Upper lobe of left lung (tissue), 6 donors: Measurements from ENCODE around the gene TMA7B. TPM values are rescaled to one million over a fixed set of nuclear protein-coding genes. Genes with fewer than 3 reads are reported as not detected.

ENCODE experiments used
- ATAC-seq, 2 donors: fragments of 200-7000 bp; cut with Tn5 transposase; one replicate each; pipeline ENCODE4 v1.9.1; 2022; ENCODE audit warnings: mild to moderate bottlenecking in 2 of 2, moderate library complexity in 2 of 2; ENCODE audit not compliant: low FRiP score in 2 of 2
- DNase-seq, 2 donors: peaks; one replicate each; pipeline ENCODE4 v3.0.0-alpha.2; 2019 to 2020
- H3K27ac ChIP-seq, 4 donors: fragments of 200-600 bp; sonication (generic); one replicate each; pipeline ENCODE4 v1.5.1; 2016 to 2019
- H3K27me3 ChIP-seq, 4 donors: fragments of 200-600 bp; sonication (generic); one replicate each; pipeline ENCODE4 v1.5.1; 2017 to 2019
- H3K36me3 ChIP-seq, 4 donors: fragments of 200-600 bp; sonication (generic); one replicate each; pipeline ENCODE4 v1.5.1; 2016 to 2019
- H3K4me1 ChIP-seq, 4 donors: fragments of 200-600 bp; sonication (generic); one replicate each; pipeline ENCODE4 v1.5.1; 2018 to 2019
- H3K4me3 ChIP-seq, 4 donors: fragments of 200-600 bp; sonication (generic); one replicate each; pipeline ENCODE4 v1.5.1; 2017 to 2019; ENCODE audit warnings: mild to moderate bottlenecking in 2 of 4, moderate library complexity in 1 of 4
- H3K9me3 ChIP-seq, 4 donors: fragments of 200-600 bp; sonication (generic); one replicate each; pipeline ENCODE4 v1.5.1; 2018 to 2019
- CTCF ChIP-seq, 6 experiments: fragments of 450-650 bp in 4 of 6; fragments of 200-600 bp in 2 of 6; sonication (generic) in 2 of 6; IDR thresholded peaks; one replicate each; pipeline ENCODE4 v1.5.1; 2016 to 2019; ENCODE audit warnings: antibody characterized with exemption in 6 of 6
- EP300 ChIP-seq, 4 donors: sonication (generic); formaldehyde crosslinking; IDR thresholded peaks; one replicate each; pipeline ENCODE4 v1.5.1; 2017; ENCODE audit warnings: antibody characterized with exemption in 4 of 4, control low read depth in 2 of 4
- POLR2A ChIP-seq, 4 donors: fragments of 450-650 bp; IDR thresholded peaks; one replicate each; pipeline ENCODE4 v1.5.1; 2016 to 2017; ENCODE audit warnings: antibody characterized with exemption in 4 of 4, mild to moderate bottlenecking in 2 of 4
- POLR2AphosphoS5 ChIP-seq, 2 donors: sonication (generic); formaldehyde crosslinking; IDR thresholded peaks; one replicate each; pipeline ENCODE4 v1.5.1; 2017; ENCODE audit warnings: antibody characterized with exemption in 2 of 2
- WGBS, 2 donors: methylation state at CpG; one replicate each; pipeline ENCODE4 v1.1.5; 2017 to 2018; 5-methylcytosine and 5-hydroxymethylcytosine counted together
- total RNA-seq, 6 donors: library from RNA; depleted of rRNA in 4 of 6; stranded (reverse); fragments of >200 nt in 4 of 6; gene quantifications; one replicate each; pipeline versions ENCODE4 v1.1.0 to v1.2.1, GENCODE V29; 2016 to 2021
- donor health status: DM: no; HTN: no; CAD: no; lungs with moderate emphysema.
- donor health status: DM: no; HTN: yes; CAD: no; lungs with severe emphysema.

Gene TMA7B
- total RNA-seq, 6 donors from 2014 or later = 0.24 to 2.3 (median 0.76) TPM; not detected in 1

- H3K4me1 ChIP-seq = peaks cover 0 to 9% (median 8%) of the 10 kb centered on the region in 4 donors
- no peaks in the 10 kb centered on the region for H3K9me3 ChIP-seq
- H3K27ac ChIP-seq = no peak overlapping the region
- no peaks in the 10 kb centered on the region for H3K36me3 ChIP-seq
- DNase-seq (no peak), ATAC-seq (no peak)
- TF ChIP-seq POLR2AphosphoS5 (IDR thresholded peaks at IDR 0.05) (no peak), EP300 (IDR thresholded peaks at IDR 0.05) (no peak), POLR2A (IDR thresholded peaks at IDR 0.05) (no peak), CTCF (IDR thresholded peaks at IDR 0.05) (no peak)
- H3K27me3 ChIP-seq = no peaks in the 10 kb centered on the region
- no peak overlapping the region for H3K4me3 ChIP-seq
- 87 to 89% methylated on average over 8 of the region's 8 CpGs for WGBS, 2 donors
Measured at GRCh38 chr22:39958009-39958711, 2.0 kb upstream of the TMA7B start.

GRCh38 chr22:39958949-39959639, 1.1 kb upstream of the TMA7B start:
- DNase-seq = no peak
- Histone ChIP-seq H3K27me3 (no peaks in the 10 kb centered on the region), H3K4me1 (peaks cover 0 to 9% (median 8%) of the 10 kb centered on the region in 4 donors), H3K36me3 (no peaks in the 10 kb centered on the region), H3K27ac (no peak overlapping the region), H3K9me3 (no peaks in the 10 kb centered on the region), H3K4me3 (no peak overlapping the region)
- no peak for ATAC-seq
- WGBS, 2 donors = 83 to 89% methylated on average over 9 to 11 of the region's 11 CpGs
- TF ChIP-seq POLR2AphosphoS5 (IDR thresholded peaks at IDR 0.05) (no peak), POLR2A (IDR thresholded peaks at IDR 0.05) (no peak)

GRCh38 chr22:39960791-39961746, 872 bp downstream of the TMA7B start:
- DNase-seq (peak in 1 of 2 donors; percentile 72), ATAC-seq (peak; percentile 78 to 81)
- Histone ChIP-seq H3K27ac (peak overlapping the region; percentile 2 to 73 (median 56)), H3K27me3 (no peaks in the 10 kb centered on the region), H3K4me3 (no peak overlapping the region), H3K4me1 (peaks cover 0 to 9% (median 8%) of the 10 kb centered on the region in 4 donors), H3K36me3 (no peaks in the 10 kb centered on the region), H3K9me3 (no peaks in the 10 kb centered on the region)
- TF ChIP-seq POLR2A (IDR thresholded peaks at IDR 0.05) = no peak
- peak; percentile 32 to 52 for TF ChIP-seq POLR2AphosphoS5 (IDR thresholded peaks at IDR 0.05)
- WGBS, 2 donors = 68 to 80% methylated on average over 13 of the region's 13 CpGs

GRCh38 chr22:39962071-39962470, 1.9 kb downstream of the TMA7B start:
- Histone ChIP-seq H3K36me3 (no peaks in the 10 kb centered on the region), H3K27ac (peak overlapping the region in 2 of 4 donors; percentile 2 to 73), H3K4me3 (no peak overlapping the region), H3K9me3 (no peaks in the 10 kb centered on the region), H3K27me3 (no peaks in the 10 kb centered on the region), H3K4me1 (peaks cover 1 to 9% (median 8%) of the 10 kb centered on the region in 4 donors)
- DNase-seq = no peak
- WGBS, 2 donors = 91 to 94% methylated on average over 9 of the region's 9 CpGs
- no peak for ATAC-seq
- no peak for TF ChIP-seq CTCF (IDR thresholded peaks at IDR 0.05)

GRCh38 chr22:39965748-39966147, 5.6 kb downstream of the TMA7B start:
- ATAC-seq = no peak
- Histone ChIP-seq H3K36me3 (no peaks in the 10 kb centered on the region), H3K4me3 (no peak overlapping the region), H3K4me1 (peaks cover 8 to 18% (median 14%) of the 10 kb centered on the region in 4 donors), H3K9me3 (no peaks in the 10 kb centered on the region), H3K27me3 (no peaks in the 10 kb centered on the region), H3K27ac (no peak overlapping the region)
- no peak for DNase-seq
- 84 to 89% methylated on average over 5 of the region's 5 CpGs for WGBS, 2 donors
- TF ChIP-seq CTCF (IDR thresholded peaks at IDR 0.05) = no peak
- TF ChIP-seq EP300 (IDR thresholded peaks at IDR 0.05) = no peak
- no peak for TF ChIP-seq POLR2A (IDR thresholded peaks at IDR 0.05)
- TF ChIP-seq POLR2AphosphoS5 (IDR thresholded peaks at IDR 0.05) = no peak
